ENCODE results near the gene MRFAP1L1. TPM values are rescaled to one million over a fixed set of nuclear protein-coding genes. Genes with fewer than 3 reads are reported as not detected.

The MRFAP1L1 gene
- total and polyA plus RNA-seq, 7 experiments from 2014 or later = 24.8 to 160 (median 116) TPM

DNA sequence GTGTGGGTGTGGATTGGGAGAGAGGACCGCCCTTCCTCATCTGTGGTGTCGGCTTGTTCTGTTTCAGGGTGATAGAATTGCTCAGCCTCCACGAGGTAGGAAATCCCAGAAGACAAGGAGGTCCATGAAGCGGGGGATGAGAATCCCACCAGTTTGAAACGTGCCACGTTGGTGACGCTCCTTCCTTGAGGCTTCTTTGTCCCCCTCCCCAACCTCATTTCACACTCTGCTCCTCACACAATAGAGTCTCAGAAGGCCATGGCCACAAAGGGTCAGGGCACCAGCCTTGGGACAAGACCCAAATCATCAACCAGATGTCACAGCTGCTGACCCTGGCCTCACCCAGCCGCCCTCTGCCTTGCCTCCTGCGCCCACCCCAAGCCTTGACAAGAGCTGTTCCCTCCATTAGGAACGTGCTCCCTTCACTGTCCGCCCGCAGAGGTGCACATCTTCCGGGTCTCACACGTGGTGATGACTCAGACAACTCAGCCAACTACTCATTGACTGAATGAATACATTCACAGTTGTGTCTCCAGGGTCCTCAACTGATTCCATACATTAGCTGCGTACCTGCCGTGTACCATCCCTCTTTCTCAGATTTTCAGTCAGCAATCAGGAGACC lies 24.6 kb upstream of the MRFAP1L1 start:
- intact Hi-C loops (cut with micrococcal nuclease) = no loop called here
- POLR2A ChIA-PET = no interaction called here

GRCh38 chr4:6733358-6734164 lies 23.9 kb upstream of the MRFAP1L1 start:
- H3K27me3 ChIP-seq (ENCODE audit: control insufficient read depth in 2 of 2, insufficient read depth in 2 of 2, low read length in 2 of 2) = no peaks in the 10 kb centered on the region
- Mint-ChIP-seq H3K4me1 (peaks cover 0 to 3% (median 2%) of the 10 kb centered on the region in 7 donors), H3K27me3 (peaks cover 0 to 11% (median 0%) of the 10 kb centered on the region in 5 donors)

More for the DNA sequence above, 24.6 kb upstream of the MRFAP1L1 start:
- Histone ChIP-seq H3K36me3 (ENCODE audit: control insufficient read depth in 2 of 3, insufficient read depth in 3 of 3, low read length in 3 of 3) (no peaks in the 10 kb centered on the region), H3K4me1 (ENCODE audit: control insufficient read depth in 2 of 2, insufficient read depth in 2 of 2, low read length in 2 of 2) (no peaks in the 10 kb centered on the region), H3K9me3 (ENCODE audit: control insufficient read depth in 2 of 3, low read length in 3 of 3) (no peaks in the 10 kb centered on the region), H3K4me3 (ENCODE audit: low read length) (no peak overlapping the region), H3K27ac (ENCODE audit: low read depth, low read length) (no peak overlapping the region), H3K27me3 (ENCODE audit: control insufficient read depth in 2 of 2, insufficient read depth in 2 of 2, low read length in 2 of 2) (no peaks in the 10 kb centered on the region)
- H3K9me3 Mint-ChIP-seq = peaks cover 0 to 1% (median 0%) of the 10 kb centered on the region in 11 donors
- no peak for DNase-seq
- H3K27me3 Mint-ChIP-seq = peaks cover 0 to 12% (median 0%) of the 10 kb centered on the region in 5 donors
- peak overlapping the region in 1 of 9 donors; percentile 32 for H3K27ac Mint-ChIP-seq
- no peaks in the 10 kb centered on the region for H3K4me1 Mint-ChIP-seq
- no peak overlapping the region for H3K4me3 Mint-ChIP-seq
- H3K36me3 Mint-ChIP-seq = no peaks in the 10 kb centered on the region
- CTCF ChIA-PET = no interaction called here
- no peak for ATAC-seq

DNA sequence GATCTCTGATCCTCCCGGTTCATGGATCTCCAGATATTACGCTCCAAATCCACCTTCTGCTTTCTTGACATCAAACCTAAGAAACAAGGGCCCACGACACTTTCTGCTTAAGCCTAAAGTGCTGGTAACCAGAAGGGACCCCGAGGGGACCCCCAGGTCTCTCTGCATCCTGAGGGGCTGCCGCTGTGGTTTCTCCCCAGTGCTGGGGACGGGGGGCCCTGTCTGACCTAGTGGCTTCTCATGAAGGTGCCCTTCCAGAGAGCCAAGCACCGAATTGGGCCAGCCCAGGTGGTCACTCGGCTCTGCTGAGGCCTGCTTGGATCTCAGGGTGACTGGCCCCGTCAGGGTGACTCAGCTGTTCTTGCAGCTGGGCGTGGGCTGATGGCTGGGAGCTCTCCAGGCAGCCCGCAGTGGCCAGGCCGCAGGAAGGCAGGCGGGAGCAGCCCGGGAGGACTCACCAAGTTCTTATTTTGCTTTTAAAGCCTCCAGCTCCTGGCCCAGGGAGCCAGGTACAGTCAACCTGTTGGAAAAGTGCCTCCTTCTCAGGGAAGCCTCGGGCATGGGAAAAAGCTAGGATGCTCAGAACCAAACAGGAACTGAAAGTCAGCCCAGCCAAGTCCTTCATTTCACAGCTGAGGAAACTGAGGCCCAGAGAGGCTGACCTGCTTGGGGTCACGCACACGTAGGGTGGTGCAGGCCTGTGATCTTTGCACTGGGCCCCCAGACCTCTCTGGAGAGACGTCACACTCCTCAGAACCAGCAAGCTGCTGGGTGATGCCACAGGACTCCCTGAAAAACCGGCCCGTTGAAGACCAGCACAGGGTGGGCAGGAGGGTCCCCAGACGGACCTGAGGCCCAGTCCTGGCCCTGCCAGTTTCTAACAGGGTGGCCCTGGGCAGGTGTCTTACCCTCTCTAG lies 23.0 kb upstream of the MRFAP1L1 start:
- Histone ChIP-seq H3K4me1 (ENCODE audit: control insufficient read depth in 2 of 2, insufficient read depth in 2 of 2, low read length in 2 of 2) (no peaks in the 10 kb centered on the region), H3K27me3 (ENCODE audit: control insufficient read depth in 2 of 2, insufficient read depth in 2 of 2, low read length in 2 of 2) (no peaks in the 10 kb centered on the region), H3K36me3 (ENCODE audit: control insufficient read depth in 2 of 3, insufficient read depth in 3 of 3, low read length in 3 of 3) (no peaks in the 10 kb centered on the region), H3K27ac (ENCODE audit: low read depth, low read length) (no peak overlapping the region), H3K4me3 (ENCODE audit: low read length) (no peak overlapping the region), H3K9me3 (ENCODE audit: control insufficient read depth in 2 of 3, low read length in 3 of 3) (no peaks in the 10 kb centered on the region)
- Mint-ChIP-seq H3K9me3 (no peaks in the 10 kb centered on the region), H3K4me3 (no peak overlapping the region), H3K36me3 (no peaks in the 10 kb centered on the region), H3K27me3 (peaks cover 0 to 6% (median 0%) of the 10 kb centered on the region in 5 donors), H3K4me1 (peaks cover 4 to 11% (median 10%) of the 10 kb centered on the region in 7 donors), H3K27ac (no peak overlapping the region)
- ATAC-seq (peak; percentile 57), DNase-seq (no peak)
- ChIA-PET POLR2A (no interaction called here), CTCF (interaction anchor here (0.9 kb wide), 1 partner anchor 278 kb away, joined by 3 read pairs; no protein-coding TSS in a partner anchor)
- intact Hi-C loops (cut with micrococcal nuclease) = no loop called here

More at GRCh38 chr4:6733358-6734164, 23.9 kb upstream of the MRFAP1L1 start:
- Histone ChIP-seq H3K9me3 (ENCODE audit: control insufficient read depth in 2 of 3, low read length in 3 of 3) (no peaks in the 10 kb centered on the region), H3K4me3 (ENCODE audit: low read length) (no peak overlapping the region), H3K4me1 (ENCODE audit: control insufficient read depth in 2 of 2, insufficient read depth in 2 of 2, low read length in 2 of 2) (no peaks in the 10 kb centered on the region), H3K36me3 (ENCODE audit: control insufficient read depth in 2 of 3, insufficient read depth in 3 of 3, low read length in 3 of 3) (no peaks in the 10 kb centered on the region), H3K27ac (ENCODE audit: low read depth, low read length) (no peak overlapping the region)
- no peak overlapping the region for H3K4me3 Mint-ChIP-seq
- no peaks in the 10 kb centered on the region for H3K9me3 Mint-ChIP-seq
- ChIA-PET CTCF (no interaction called here), POLR2A (no interaction called here)
- ATAC-seq = no peak
- H3K36me3 Mint-ChIP-seq = no peaks in the 10 kb centered on the region
- no peak for DNase-seq
- intact Hi-C loops (cut with micrococcal nuclease) = no loop called here
- peak overlapping the region in 1 of 9 donors; percentile 12 for H3K27ac Mint-ChIP-seq

DNA sequence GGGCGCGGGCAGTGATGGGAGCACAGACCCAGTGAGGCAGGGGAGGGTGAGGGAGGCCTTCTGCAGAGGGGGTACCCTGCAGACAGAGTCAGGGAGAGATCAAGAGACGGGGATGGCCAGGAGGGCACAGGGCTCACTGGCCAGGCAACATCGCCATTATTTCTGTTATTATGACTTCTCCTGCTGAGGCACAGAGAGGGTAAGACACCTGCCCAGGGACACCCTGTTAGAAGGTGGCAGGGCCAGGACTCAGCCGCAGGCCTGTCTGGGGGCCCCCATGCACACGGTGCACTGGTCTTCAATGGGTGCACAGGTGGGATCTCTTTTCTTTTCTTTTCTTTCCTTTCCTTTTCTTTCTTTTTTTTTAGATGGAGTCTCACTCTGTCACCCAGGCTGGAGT lies 22.1 kb upstream of the MRFAP1L1 start:
- H3K9me3 Mint-ChIP-seq = no peaks in the 10 kb centered on the region
- no peak overlapping the region for H3K4me3 Mint-ChIP-seq
- no peaks in the 10 kb centered on the region for H3K27me3 ChIP-seq (ENCODE audit: control insufficient read depth in 2 of 2, insufficient read depth in 2 of 2, low read length in 2 of 2)
- intact Hi-C loops (cut with micrococcal nuclease) = no loop called here
- ChIA-PET CTCF (no interaction called here), POLR2A (no interaction called here)
- no peaks in the 10 kb centered on the region for H3K36me3 ChIP-seq (ENCODE audit: control insufficient read depth in 2 of 3, insufficient read depth in 3 of 3, low read length in 3 of 3)
- no peaks in the 10 kb centered on the region for H3K36me3 Mint-ChIP-seq
- ATAC-seq (no peak), DNase-seq (no peak)
- H3K4me3 ChIP-seq (ENCODE audit: low read length) = no peak overlapping the region
- H3K27me3 Mint-ChIP-seq = peaks cover 0 to 2% (median 0%) of the 10 kb centered on the region in 5 donors
- peaks cover 4 to 13% (median 11%) of the 10 kb centered on the region in 7 donors for H3K4me1 Mint-ChIP-seq
- H3K9me3 ChIP-seq (ENCODE audit: control insufficient read depth in 2 of 3, low read length in 3 of 3) = no peaks in the 10 kb centered on the region
- H3K4me1 ChIP-seq (ENCODE audit: control insufficient read depth in 2 of 2, insufficient read depth in 2 of 2, low read length in 2 of 2) = no peaks in the 10 kb centered on the region
- no peak overlapping the region for H3K27ac Mint-ChIP-seq
- H3K27ac ChIP-seq (ENCODE audit: low read depth, low read length) = no peak overlapping the region

DNA sequence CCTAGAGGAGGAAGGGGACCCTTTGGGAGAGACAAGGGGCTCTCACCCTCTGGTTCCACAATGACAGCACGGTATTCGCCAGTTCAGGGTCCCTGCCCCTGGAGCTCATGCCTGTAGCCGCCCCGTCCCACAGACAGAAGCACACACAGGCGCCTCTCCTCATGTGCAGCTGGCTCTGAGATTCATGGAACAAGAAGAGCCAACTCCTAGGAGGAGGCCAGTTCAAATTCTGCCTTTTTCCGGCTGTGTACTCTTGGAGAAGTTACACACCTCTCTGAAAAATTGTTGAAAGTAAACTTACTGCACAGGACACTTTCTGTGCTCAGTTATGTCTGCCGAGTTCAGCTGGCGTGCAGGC lies 21.6 kb upstream of the MRFAP1L1 start:
- ATAC-seq (no peak), DNase-seq (no peak)
- H3K36me3 Mint-ChIP-seq = no peaks in the 10 kb centered on the region
- ChIA-PET POLR2A (no interaction called here), CTCF (no interaction called here)
- no peaks in the 10 kb centered on the region for H3K4me1 ChIP-seq (ENCODE audit: control insufficient read depth in 2 of 2, insufficient read depth in 2 of 2, low read length in 2 of 2)
- no peaks in the 10 kb centered on the region for H3K27me3 ChIP-seq (ENCODE audit: control insufficient read depth in 2 of 2, insufficient read depth in 2 of 2, low read length in 2 of 2)
- no peak overlapping the region for H3K4me3 Mint-ChIP-seq
- intact Hi-C loops (cut with micrococcal nuclease) = no loop called here
- H3K4me3 ChIP-seq (ENCODE audit: low read length) = no peak overlapping the region
- H3K27me3 Mint-ChIP-seq = peaks cover 0 to 2% (median 0%) of the 10 kb centered on the region in 5 donors
- H3K9me3 ChIP-seq (ENCODE audit: control insufficient read depth in 2 of 3, low read length in 3 of 3) = no peaks in the 10 kb centered on the region
- no peak overlapping the region for H3K27ac ChIP-seq (ENCODE audit: low read depth, low read length)
- H3K36me3 ChIP-seq (ENCODE audit: control insufficient read depth in 2 of 3, insufficient read depth in 3 of 3, low read length in 3 of 3) = no peaks in the 10 kb centered on the region
- H3K27ac Mint-ChIP-seq = no peak overlapping the region
- H3K4me1 Mint-ChIP-seq = peaks cover 4 to 16% (median 11%) of the 10 kb centered on the region in 7 donors
- no peaks in the 10 kb centered on the region for H3K9me3 Mint-ChIP-seq

DNA sequence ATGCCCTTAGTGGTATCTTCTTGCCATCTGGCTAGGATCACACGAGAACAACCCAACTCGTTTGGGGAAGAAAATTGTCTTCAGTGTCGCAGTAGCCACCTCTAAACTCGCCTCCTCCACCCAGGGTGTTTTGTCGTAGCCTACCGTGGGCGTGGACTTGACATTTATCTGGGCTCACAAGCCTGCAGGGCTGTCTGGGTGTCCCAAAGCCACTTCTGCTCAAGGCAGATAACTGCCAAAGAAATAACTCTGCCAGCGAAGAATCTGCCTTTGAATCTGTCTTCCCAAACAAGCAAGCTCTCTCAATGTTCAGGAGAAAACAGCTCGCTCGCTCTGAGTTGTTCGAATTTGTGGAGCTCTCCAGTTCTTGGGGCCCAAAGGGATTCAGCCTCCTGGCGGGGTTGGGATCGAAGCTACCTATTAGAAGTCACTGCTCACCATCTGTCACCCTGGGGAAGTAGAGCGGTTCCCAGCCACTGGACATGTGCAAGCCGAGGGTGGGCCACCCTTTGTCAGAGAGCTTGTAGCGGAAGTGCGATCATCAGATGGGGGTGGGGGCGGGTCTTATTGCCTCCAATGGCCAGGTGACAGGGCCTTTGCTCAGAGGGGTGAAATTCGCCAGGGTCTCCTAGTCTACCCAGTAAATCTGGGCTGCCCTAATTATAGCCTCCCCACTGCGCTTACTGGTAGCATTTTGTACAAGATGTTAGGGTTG lies 21.1 kb upstream of the MRFAP1L1 start:
- CTCF ChIA-PET = interaction anchor here (0.5 kb wide), 1 partner anchor 70 kb away, joined by 3 read pairs; no protein-coding TSS in a partner anchor
- Mint-ChIP-seq H3K36me3 (no peaks in the 10 kb centered on the region), H3K9me3 (no peaks in the 10 kb centered on the region), H3K27me3 (peaks cover 0 to 2% (median 0%) of the 10 kb centered on the region in 5 donors), H3K27ac (no peak overlapping the region), H3K4me1 (peaks cover 4 to 16% (median 11%) of the 10 kb centered on the region in 7 donors), H3K4me3 (no peak overlapping the region)
- DNase-seq (no peak), ATAC-seq (no peak)
- POLR2A ChIA-PET = interaction anchor here (0.7 kb wide), 1 partner anchor 210 kb away, joined by 3 read pairs; no protein-coding TSS in a partner anchor
- intact Hi-C loops (cut with micrococcal nuclease) = no loop called here
- H3K4me3 ChIP-seq (ENCODE audit: low read length) = no peak overlapping the region
- no peak overlapping the region for H3K27ac ChIP-seq (ENCODE audit: low read depth, low read length)
- no peaks in the 10 kb centered on the region for H3K27me3 ChIP-seq (ENCODE audit: control insufficient read depth in 2 of 2, insufficient read depth in 2 of 2, low read length in 2 of 2)
- no peaks in the 10 kb centered on the region for H3K9me3 ChIP-seq (ENCODE audit: control insufficient read depth in 2 of 3, low read length in 3 of 3)
- H3K4me1 ChIP-seq (ENCODE audit: control insufficient read depth in 2 of 2, insufficient read depth in 2 of 2, low read length in 2 of 2) = no peaks in the 10 kb centered on the region
- H3K36me3 ChIP-seq (ENCODE audit: control insufficient read depth in 2 of 3, insufficient read depth in 3 of 3, low read length in 3 of 3) = no peaks in the 10 kb centered on the region
